Common myeloid progenitor, CD34-positive (primary cell): ENCODE results near the gene UBTD1.
"Not testable (repeated sequence)": the region's sequence is repeated elsewhere in the genome, so short reads cannot be mapped to it uniquely, and the experiment has no call there.

ENCODE experiments used
- CTCF ChIA-PET: fragments of 350-600 bp; sonication (Branson Sonifier 250); formaldehyde crosslinking; loops from one replicate; lab custom pipeline; 2021; ENCODE audit warnings: antibody characterized with exemption; lab: Charles Lee
- POLR2A ChIA-PET: fragments of 350-600 bp; sonication (Branson Sonifier 250); formaldehyde crosslinking; loops from one replicate; lab custom pipeline; 2021; ENCODE audit warnings: antibody characterized with exemption; lab: Charles Lee
- DNase-seq, 3 donors: peaks; one replicate each; pipeline versions ENCODE4 v3.0.0 to v3.0.0-alpha.2; 2013
- H3K27ac ChIP-seq, 2 experiments: 1 replicate in 1 of 2; 2 replicates in 1 of 2; pipeline ENCODE4 v1.7.0; 2013; ENCODE audit warnings: inconsistent platforms in 2 of 2, low read length in 2 of 2, mild to moderate bottlenecking in 2 of 2, low read depth in 1 of 2, moderate library complexity in 1 of 2; ENCODE audit not compliant: severe bottlenecking in 2 of 2, insufficient read depth in 1 of 2, poor library complexity in 1 of 2
- H3K27me3 ChIP-seq, 5 experiments: replicated peaks in 2 of 5; 1 replicate in 3 of 5; 2 replicates in 2 of 5; pipeline versions ENCODE4 v1.6.1 to v1.7.0; 2013; ENCODE audit warnings: low read length in 4 of 5, mild to moderate bottlenecking in 2 of 5, moderate library complexity in 2 of 5, inconsistent platforms in 1 of 5; ENCODE audit not compliant: insufficient read depth in 5 of 5, control insufficient read depth in 4 of 5
- H3K36me3 ChIP-seq, 4 experiments: 1 replicate in 2 of 4; 2 replicates in 2 of 4; pipeline versions ENCODE4 v1.6.1 to v1.7.0; 2013; ENCODE audit warnings: low read length in 3 of 4, control low read depth in 1 of 4, mild to moderate bottlenecking in 1 of 4; ENCODE audit not compliant: control insufficient read depth in 4 of 4, insufficient read depth in 4 of 4
- H3K4me1 ChIP-seq, 4 experiments: 1 replicate in 3 of 4; 2 replicates in 1 of 4; pipeline versions ENCODE4 v1.6.1 to v1.7.1; 2013; ENCODE audit warnings: low read length in 3 of 4, mild to moderate bottlenecking in 3 of 4, control low read depth in 1 of 4, inconsistent platforms in 1 of 4, moderate library complexity in 1 of 4; ENCODE audit not compliant: control insufficient read depth in 4 of 4, insufficient read depth in 4 of 4; ENCODE audit errors: control extremely low read depth in 1 of 4
- H3K4me3 ChIP-seq, 7 experiments: 1 replicate in 4 of 7; 2 replicates in 3 of 7; pipeline versions ENCODE4 v1.5.1 to v1.7.0; 2013; ENCODE audit warnings: mild to moderate bottlenecking in 7 of 7, low read length in 6 of 7, moderate library complexity in 6 of 7, inconsistent platforms in 2 of 7, low read depth in 2 of 7, control low read depth in 1 of 7; ENCODE audit not compliant: insufficient read depth in 4 of 7, control insufficient read depth in 1 of 7; ENCODE audit errors: extremely low read depth in 1 of 7
- H3K9me3 ChIP-seq, 5 experiments: 1 replicate in 4 of 5; 2 replicates in 1 of 5; pipeline versions ENCODE4 v1.6.1 to v1.7.1; 2013; ENCODE audit warnings: low read length in 4 of 5, mild to moderate bottlenecking in 2 of 5, inconsistent platforms in 1 of 5, low read depth in 1 of 5, moderate library complexity in 1 of 5; ENCODE audit not compliant: control insufficient read depth in 4 of 5, insufficient read depth in 2 of 5; ENCODE audit errors: control extremely low read depth in 1 of 5
- WGBS: methylation state at CpG from one replicate; pipeline ENCODE4 v1.1.5; 2013; ENCODE audit not compliant: insufficient coverage; 5-methylcytosine and 5-hydroxymethylcytosine counted together

Gene UBTD1

GRCh38 chr10:97548828-97549455, 50.2 kb downstream of the UBTD1 start:
- Histone ChIP-seq H3K27ac (no peak overlapping the region), H3K27me3 (no peaks in the 10 kb centered on the region), H3K9me3 (no peaks in the 10 kb centered on the region), H3K4me3 (no peak overlapping the region), H3K4me1 (peaks cover 0 to 10% (median 2%) of the 10 kb centered on the region in 4 experiments), H3K36me3 (no peaks in the 10 kb centered on the region)
- DNase-seq, result no peak
- POLR2A ChIA-PET, result no interaction called here
- WGBS, result 98% methylated on average over 11 of the region's 13 CpGs
- CTCF ChIA-PET, result interaction anchor here (1.0 to 9.1 kb wide), 2 partner anchors 11 to 21 kb away, joined by 3 to 148 read pairs; no protein-coding TSS in a partner anchor

GRCh38 chr10:97549587-97550322, 51.0 kb downstream of the UBTD1 start:
- Histone ChIP-seq H3K27ac (no peak overlapping the region), H3K4me3 (no peak overlapping the region), H3K9me3 (peaks cover 0 to under 1% (median 0%) of the 10 kb centered on the region in 5 experiments), H3K27me3 (no peaks in the 10 kb centered on the region), H3K4me1 (peaks cover 0 to 10% (median under 1%) of the 10 kb centered on the region in 4 experiments), H3K36me3 (no peaks in the 10 kb centered on the region)
- POLR2A ChIA-PET, result no interaction called here
- CTCF ChIA-PET, result interaction anchor here (0.9 to 9.1 kb wide), 5 partner anchors 11 to 90 kb away, joined by 3 to 148 read pairs (median 3); no protein-coding TSS in a partner anchor
- 89% methylated on average over 12 of the region's 13 CpGs for WGBS
- DNase-seq, result no peak

- Histone ChIP-seq H3K36me3 (no peaks in the 10 kb centered on the region), H3K9me3 (peaks cover 0 to 8% (median 1%) of the 10 kb centered on the region in 5 experiments), H3K4me1 (peaks cover 0 to 8% (median under 1%) of the 10 kb centered on the region in 4 experiments), H3K27me3 (no peaks in the 10 kb centered on the region), H3K27ac (no peak overlapping the region), H3K4me3 (no peak overlapping the region)
- CTCF ChIA-PET, result interaction anchor here (0.9 to 9.1 kb wide), 5 partner anchors 12 to 91 kb away, joined by 3 to 148 read pairs (median 3); no protein-coding TSS in a partner anchor
- no peak for DNase-seq
- POLR2A ChIA-PET, result no interaction called here
- WGBS, result 94% methylated on average over 6 of the region's 10 CpGs
Measured at GRCh38 chr10:97550336-97551149, 51.8 kb downstream of the UBTD1 start.

- Histone ChIP-seq H3K9me3 (peaks cover 0 to 8% (median 1%) of the 10 kb centered on the region in 5 experiments), H3K36me3 (no peaks in the 10 kb centered on the region), H3K27me3 (no peaks in the 10 kb centered on the region), H3K27ac (no peak overlapping the region), H3K4me3 (no peak overlapping the region), H3K4me1 (peaks cover 0 to 7% (median under 1%) of the 10 kb centered on the region in 4 experiments)
- WGBS, result 100% methylated on average over 1 of the region's 6 CpGs
- ChIA-PET CTCF (interaction anchor here (0.8 to 9.1 kb wide), 7 partner anchors 13 to 248 kb away, joined by 3 to 148 read pairs (median 12); partner anchors contain the start of gene ANKRD2), POLR2A (interaction anchor here (0.7 kb wide), 1 partner anchor 21 kb away, joined by 3 read pairs; the partner anchor contains the start of gene ANKRD2)
- no peak for DNase-seq
Measured at GRCh38 chr10:97551271-97551670, 52.5 kb downstream of the UBTD1 start.

GRCh38 chr10:97553575-97554031, 54.9 kb downstream of the UBTD1 start:
- WGBS, result 37% methylated on average over 5 of the region's 6 CpGs
- H3K36me3 ChIP-seq, result no peaks in the 10 kb centered on the region
- DNase-seq, result peak; percentile 45 to 56 (median 50)
- no peak overlapping the region for H3K27ac ChIP-seq
- no peaks in the 10 kb centered on the region for H3K27me3 ChIP-seq
- CTCF ChIA-PET, result interaction anchor here (0.7 to 9.1 kb wide), 15 partner anchors 13 to 92 kb away, joined by 3 to 148 read pairs (median 4); partner anchors contain the start of gene ANKRD2
- POLR2A ChIA-PET, result interaction anchor here (0.7 kb wide), 1 partner anchor 20 kb away, joined by 3 read pairs; no protein-coding TSS in a partner anchor
- no peak overlapping the region for H3K4me3 ChIP-seq
- H3K4me1 ChIP-seq, result no peaks in the 10 kb centered on the region
- H3K9me3 ChIP-seq, result peaks cover 0 to 8% (median 1%) of the 10 kb centered on the region in 5 experiments

- DNase-seq, H3K9me3 ChIP-seq, H3K27ac ChIP-seq, H3K4me1 ChIP-seq, H3K36me3 ChIP-seq, H3K4me3 ChIP-seq, POLR2A ChIA-PET, H3K27me3 ChIP-seq: not testable (repeated sequence)
- CTCF ChIA-PET, result interaction anchor here (0.7 to 9.1 kb wide), 14 partner anchors 8 to 93 kb away, joined by 3 to 148 read pairs (median 4); partner anchors contain the start of gene ANKRD2
- WGBS, result 100% methylated on average over 1 of the region's 5 CpGs
Measured at GRCh38 chr10:97554336-97554735, 55.6 kb downstream of the UBTD1 start.
